HepG2 (cell line): ENCODE results near the gene PDE3B. TPM values are rescaled to one million over a fixed set of nuclear protein-coding genes. Genes with fewer than 3 reads are reported as not detected.

Source experiments
- ATAC-seq: fragments of 200-7000 bp; cut with Tn5 transposase; 3 replicates; pipeline ENCODE4 v1.9.1; 2020; ENCODE audit warnings: mild to moderate bottlenecking, moderate library complexity
- BruUV-seq: library from RNA; stranded (reverse); fragments of 400-500 nt; replicated peaks from 2 replicates; lab custom pipeline; 2021; lab: Mats Ljungman, UMichigan
- CTCF ChIA-PET: fragments of 300-600 bp; formaldehyde crosslinking; extraction: SDS; loops from one replicate; lab custom pipeline; 2021; ENCODE audit warnings: low total read pairs, inconsistent platforms, low intra/inter-chr PET ratio; lab: Yijun Ruan, JAX
- POLR2A ChIA-PET: fragments of 350-600 bp; sonication (Branson Sonifier 250); formaldehyde crosslinking; loops from one replicate; lab custom pipeline; 2020; ENCODE audit warnings: antibody characterized with exemption, inconsistent platforms; lab: Yijun Ruan, JAX
- DNase-seq: peaks from one replicate; pipeline ENCODE4 v3.0.0-alpha.2; 2015; ENCODE audit warnings: low spot score
- FAIRE-seq: peaks from 3 replicates; lab custom pipeline; 2011; peaks lifted over from hg19 to GRCh38; lab: Jason Lieb, UNC
- H2AFZ ChIP-seq: one replicate; pipeline ENCODE4 v1.6.1; 2011; ENCODE audit warnings: low read length, inconsistent platforms
- H3K27ac ChIP-seq: fragments of 300-600 bp; 3 replicates; pipeline ENCODE4 v1.8.0; 2011; ENCODE audit warnings: mixed run types, mild to moderate bottlenecking, mixed read lengths, low read length, inconsistent platforms; ENCODE audit not compliant: insufficient read depth; ENCODE audit errors: extremely low read length
- H3K27me3 ChIP-seq, 2 experiments: fragments of 200-600 bp in 1 of 2; 2 replicates in 1 of 2; 3 replicates in 1 of 2; pipeline versions ENCODE4 v1.6.0 to v1.8.0; 2011; ENCODE audit warnings: low read length in 2 of 2, mild to moderate bottlenecking in 2 of 2, moderate library complexity in 2 of 2, inconsistent platforms in 1 of 2; ENCODE audit not compliant: insufficient read depth in 2 of 2, control insufficient read depth in 1 of 2
- H3K36me3 ChIP-seq, 2 experiments: fragments of 200-600 bp in 1 of 2; replicated peaks in 1 of 2; 2 replicates in 1 of 2; 3 replicates in 1 of 2; pipeline versions ENCODE4 v1.5.1 to v1.8.0; 2011; ENCODE audit warnings: low read length in 2 of 2, inconsistent platforms in 1 of 2; ENCODE audit not compliant: insufficient read depth in 2 of 2, control insufficient read depth in 1 of 2
- H3K4me1 ChIP-seq: 2 replicates; pipeline ENCODE4 v1.5.1; 2012; ENCODE audit warnings: low read length, inconsistent platforms; ENCODE audit not compliant: insufficient read depth
- H3K4me2 ChIP-seq: 2 replicates; pipeline ENCODE4 v1.6.0; 2011; ENCODE audit warnings: low read depth, low read length, inconsistent platforms
- H3K4me3 ChIP-seq, 3 experiments: fragments of 200-600 bp in 1 of 3; sonication (generic), shearing (Covaris generic) in 1 of 3; replicated peaks in 1 of 3; 2 replicates each; pipeline ENCODE4 v1.5.1; 2011 to 2016; ENCODE audit warnings: low read length in 3 of 3, inconsistent platforms in 2 of 3, low read depth in 2 of 3, mild to moderate bottlenecking in 2 of 3, control low read depth in 1 of 3, mixed read lengths in 1 of 3; ENCODE audit not compliant: insufficient read depth in 1 of 3
- H3K79me2 ChIP-seq: one replicate; pipeline ENCODE4 v1.6.1; 2011; ENCODE audit warnings: low read length, inconsistent platforms; ENCODE audit not compliant: insufficient read depth
- H3K9ac ChIP-seq: 2 replicates; pipeline ENCODE4 v1.6.0; 2011; ENCODE audit warnings: mild to moderate bottlenecking, low read depth, low read length, inconsistent platforms; ENCODE audit not compliant: insufficient read depth
- H3K9me3 ChIP-seq: 2 replicates; pipeline ENCODE4 v1.5.1; 2012; ENCODE audit warnings: mild to moderate bottlenecking, low read length
- H4K20me1 ChIP-seq: 2 replicates; pipeline ENCODE4 v1.6.0; 2011; ENCODE audit warnings: inconsistent platforms, mild to moderate bottlenecking, low read length, moderate library complexity; ENCODE audit not compliant: insufficient read depth
- ATF3 ChIP-seq: sonication (generic); formaldehyde crosslinking; IDR thresholded peaks from 2 replicates; pipeline ENCODE4 v1.4.0; 2020; ENCODE audit warnings: missing genetic modification reagents
- FUBP1 ChIP-seq: sonication (generic); formaldehyde crosslinking; IDR thresholded peaks from 2 replicates; pipeline ENCODE4 v1.5.1; 2020; ENCODE audit warnings: missing genetic modification reagents, mild to moderate bottlenecking, borderline replicate concordance
- GATA4 ChIP-seq: sonication (generic); IDR thresholded peaks from 2 replicates; pipeline ENCODE4 v1.6.1; 2016; ENCODE audit warnings: antibody characterized with exemption, low read depth, borderline replicate concordance
- HDAC2 ChIP-seq: sonication (generic); formaldehyde crosslinking; IDR thresholded peaks from 2 replicates; pipeline ENCODE4 v1.4.0; 2020; ENCODE audit warnings: missing genetic modification reagents
- MAZ ChIP-seq, 2 experiments: sonication (generic) in 1 of 2; formaldehyde crosslinking in 1 of 2; IDR thresholded peaks; 2 replicates each; pipeline versions ENCODE4 v1.5.0 to v1.6.1; 2012 to 2020; ENCODE audit warnings: low read depth in 2 of 2, mild to moderate bottlenecking in 2 of 2, borderline replicate concordance in 1 of 2, improper control_type of control experiment in 1 of 2, low read length in 1 of 2, missing genetic modification reagents in 1 of 2, moderate library complexity in 1 of 2
- PRDM15 ChIP-seq: sonication (generic); formaldehyde crosslinking; IDR thresholded peaks from 2 replicates; pipeline ENCODE4 v1.4.0; 2020; ENCODE audit warnings: missing genetic modification reagents
- SP2 ChIP-seq: sonication (generic); formaldehyde crosslinking; IDR thresholded peaks from 2 replicates; pipeline ENCODE4 v1.5.1; 2020; ENCODE audit warnings: mild to moderate bottlenecking, missing genetic modification reagents
- TFAP4 ChIP-seq: sonication (generic); IDR thresholded peaks from 2 replicates; pipeline ENCODE4 v1.6.1; 2016; ENCODE audit warnings: low read depth, borderline replicate concordance
- ZNF121 ChIP-seq: sonication (generic); formaldehyde crosslinking; IDR thresholded peaks from 2 replicates; pipeline ENCODE4 v1.5.0; 2020; ENCODE audit warnings: mild to moderate bottlenecking, missing genetic modification reagents
- WGBS: methylation state at CpG from one replicate; pipeline ENCODE4 v1.1.6; 2017; ENCODE audit warnings: low lambda C conversion rate; 5-methylcytosine and 5-hydroxymethylcytosine counted together
- in situ Hi-C: cut with HindIII; loops from 2 replicates; pipeline ENCODE4 v1.10.0; 2017; ENCODE audit warnings: low pct_unique_long_range_greater_than_20kb; ENCODE audit not compliant: extremely low pct_ligation_motif_present
- intact Hi-C: fragments of 100-400 bp; cut with micrococcal nuclease; formaldehyde crosslinking; loops from one replicate; pipeline ENCODE4 v1.10.0; 2022; ENCODE audit not compliant: unreplicated experiment
- polyA plus RNA-seq, 8 experiments: library from polyadenylated mRNA; depleted of rRNA in 3 of 8; stranded (reverse) in 7 of 8; unstranded in 1 of 8; fragments of >200 nt; fragmentation: Illumina TruSeq in 4 of 8; extraction: Trizol in 4 of 8; gene quantifications; 2 replicates each; pipeline versions ENCODE4 v1.2.1 to v1.2.3, GENCODE V29; 2011 to 2016; ENCODE audit warnings: low read depth in 4 of 8, missing spikeins in 1 of 8, mixed read lengths in 1 of 8; ENCODE audit not compliant: insufficient read depth in 1 of 8
- total RNA-seq, 5 experiments: library from RNA; depleted of rRNA; stranded (reverse); fragments of >200 nt; fragmentation: Illumina TruSeq; extraction: Trizol; gene quantifications; 2 replicates each; pipeline ENCODE4 v1.2.3, GENCODE V29; 2016; ENCODE audit warnings: low read depth in 1 of 5

The PDE3B gene
- total and polyA plus RNA-seq, 2 of the 13 experiments (the other 11 are each of a cell fraction or from before 2014, with no cell fraction given), result 14.1 to 26.5 TPM

- WGBS, result 95% methylated on average over 3 of the region's 3 CpGs
Measured at GRCh38 chr11:14650064-14650463, 6.5 kb downstream of the PDE3B start.

GRCh38 chr11:14653090-14653489 lies 9.5 kb downstream of the PDE3B start:
- BruUV-seq, result no TSS peak
- no peak for DNase-seq
- H3K36me3 ChIP-seq, result peaks cover 3 to 12% of the 10 kb centered on the region in 2 experiments; a peak in 3 of 5 replicates
- CTCF ChIA-PET, result no interaction called here
- no peaks in the 10 kb centered on the region for H3K9me3 ChIP-seq
- H3K4me1 ChIP-seq, result peaks cover 63% of the 10 kb centered on the region
- H3K4me3 ChIP-seq, result no peak overlapping the region
- FAIRE-seq, result no peak
- TF ChIP-seq PRDM15 (CRISPR knock-in tag), result no peak
- TF ChIP-seq TFAP4, result no peak
- TF ChIP-seq SP2, result no peak
- TF ChIP-seq FUBP1 (CRISPR knock-in tag), result no peak
- TF ChIP-seq GATA4, result no peak
- TF ChIP-seq MAZ (IDR thresholded peaks at IDR 0.05; ENCODE audit: borderline replicate concordance, low read depth, low read length), result no peak
- no peak for TF ChIP-seq MAZ (CRISPR knock-in tag; IDR thresholded peaks at IDR 0.05; ENCODE audit: low read depth)
- intact Hi-C loops (no loop called here), in situ Hi-C loops (no loop called here)
- H3K27ac ChIP-seq, result no peak overlapping the region
- 96% methylated on average over 3 of the region's 3 CpGs for WGBS
- peaks cover 96% of the 10 kb centered on the region for H3K79me2 ChIP-seq
- H2AFZ ChIP-seq, result no peak overlapping the region
- POLR2A ChIA-PET, result no interaction called here
- H3K9ac ChIP-seq, result no peak overlapping the region
- ATAC-seq, result no peak
- no peaks in the 10 kb centered on the region for H3K27me3 ChIP-seq
- peaks cover 5% of the 10 kb centered on the region for H4K20me1 ChIP-seq
- no peak overlapping the region for H3K4me2 ChIP-seq

More at GRCh38 chr11:14650064-14650463, 6.5 kb downstream of the PDE3B start:
- H4K20me1 ChIP-seq, result peaks cover 20% of the 10 kb centered on the region
- intact Hi-C loops (no loop called here), in situ Hi-C loops (no loop called here)
- H3K4me2 ChIP-seq, result no peak overlapping the region
- no TSS peak for BruUV-seq
- ATAC-seq (no peak), FAIRE-seq (no peak), DNase-seq (no peak)
- no peak overlapping the region for H2AFZ ChIP-seq
- CTCF ChIA-PET, result no interaction called here
- TF ChIP-seq ZNF121 (peak; percentile 70), ATF3 (CRISPR knock-in tag) (no peak), HDAC2 (CRISPR knock-in tag) (no peak)
- H3K36me3 ChIP-seq, result peaks cover 3 to 12% of the 10 kb centered on the region in 2 experiments; a peak in 3 of 5 replicates
- H3K27ac ChIP-seq, result no peak overlapping the region
- no peak overlapping the region for H3K9ac ChIP-seq
- POLR2A ChIA-PET, result no interaction called here
- no peaks in the 10 kb centered on the region; a peak in 1 of 5 replicates for H3K27me3 ChIP-seq
- no peak overlapping the region for H3K4me3 ChIP-seq
- H3K4me1 ChIP-seq, result peaks cover 51% of the 10 kb centered on the region
- peaks cover 100% of the 10 kb centered on the region for H3K79me2 ChIP-seq
- H3K9me3 ChIP-seq, result no peaks in the 10 kb centered on the region
